Cardiac muscle cell (in vitro differentiated cells and primary cell): ENCODE data around the gene TPRG1L. TPM values are rescaled to one million over a fixed set of nuclear protein-coding genes. Genes with fewer than 3 reads are reported as not detected.
A peak's percentile ranks its signal among the peaks of the same experiment; 100 is the strongest.

Experiments
- DNase-seq, 2 donors: peaks; one replicate each; pipeline versions ENCODE4 v3.0.0 to v3.0.0-alpha.2; 2010 to 2017; ENCODE audit warnings: low read depth in 1 of 2, low spot score in 1 of 2
- H3K27ac ChIP-seq: fragments of 200-600 bp; sonication (generic); 2 replicates; pipeline ENCODE4 v1.5.1; 2016
- H3K27me3 ChIP-seq: fragments of 200-600 bp; sonication (generic); 2 replicates; pipeline ENCODE4 v1.6.0; 2016; ENCODE audit warnings: control low read depth
- H3K36me3 ChIP-seq: fragments of 200-600 bp; sonication (generic); 2 replicates; pipeline ENCODE4 v1.5.1; 2016; ENCODE audit warnings: control low read depth
- H3K4me1 ChIP-seq: fragments of 200-600 bp; sonication (generic); 2 replicates; pipeline ENCODE4 v1.8.1; 2017; ENCODE audit warnings: low read depth, mild to moderate bottlenecking, mixed run types
- H3K4me3 ChIP-seq: fragments of 200-600 bp; sonication (generic); 2 replicates; pipeline ENCODE4 v1.5.1; 2016; ENCODE audit warnings: mild to moderate bottlenecking
- H3K9me3 ChIP-seq: fragments of 200-600 bp; sonication (generic); 2 replicates; pipeline ENCODE4 v1.5.1; 2017; ENCODE audit warnings: low read depth, mild to moderate bottlenecking, control low read depth
- polyA plus RNA-seq: library from polyadenylated mRNA; unstranded; fragments of >200 nt; fragmentation: Nextera tagmentation; extraction: Ambion mirVana; gene quantifications from 2 replicates; pipeline ENCODE4 v1.2.1, GENCODE V29; 2016
- total RNA-seq: library from RNA; depleted of rRNA; stranded (reverse); fragments of >200 nt; gene quantifications from 2 replicates; pipeline ENCODE4 v1.2.3, GENCODE V29; 2016
- TF ChIP-seq, protein P1 (sequence below): IDR thresholded peaks from 2 replicates; pipeline ENCODE4 v1.5.1; 2012; ENCODE audit warnings: low read depth, mild to moderate bottlenecking, low read length

The TPRG1L gene
- total and polyA plus RNA-seq, 2 experiments from 2014 or later: 9.3 to 32.3 TPM

DNA sequence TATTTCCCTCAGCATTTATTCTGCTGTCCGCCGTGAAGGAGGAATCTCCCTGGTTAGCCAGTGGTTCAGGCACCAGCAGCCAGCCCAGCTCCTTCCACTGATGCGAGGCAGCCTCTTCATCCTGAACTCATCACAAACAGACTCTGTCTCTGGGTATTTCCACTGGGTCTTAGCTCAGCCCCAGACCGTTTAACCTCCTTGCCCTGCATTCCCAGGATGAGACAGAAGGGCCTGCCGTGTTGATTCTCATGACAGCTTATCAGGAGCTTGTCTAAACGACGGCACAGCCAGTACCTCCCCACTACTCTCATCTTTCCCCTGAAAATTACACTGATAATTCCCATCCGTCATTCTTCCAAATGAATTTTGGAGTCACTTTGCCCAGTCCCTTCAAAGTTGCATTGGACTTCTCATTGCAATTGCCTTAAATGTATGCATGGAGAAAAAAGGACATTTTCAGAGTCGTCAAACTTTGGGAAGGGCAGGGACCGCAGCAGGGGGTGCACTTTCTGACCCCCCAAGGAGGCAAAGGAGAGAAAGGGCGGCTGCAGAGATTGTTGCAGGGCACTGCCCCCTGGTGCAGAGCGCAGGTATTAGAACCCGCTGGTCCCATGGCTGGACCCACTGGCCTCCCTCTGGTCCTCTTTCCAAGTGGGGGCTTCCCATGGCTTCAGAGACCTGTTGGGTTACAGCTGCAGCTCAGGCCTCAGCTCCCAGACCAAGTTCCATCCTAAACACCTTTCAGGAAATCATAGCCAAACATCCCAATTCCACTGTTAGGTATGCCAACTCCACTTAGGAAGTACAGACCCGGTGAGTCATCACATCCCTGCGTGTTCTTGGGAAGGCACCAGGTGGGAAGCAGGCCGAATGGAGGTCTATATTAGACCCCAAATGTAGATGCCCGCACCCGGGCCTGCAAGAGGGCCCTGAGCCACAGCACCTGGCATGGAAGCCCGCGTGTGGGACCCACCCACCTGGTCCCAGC is 9.8 kb upstream of the TPRG1L start:
- Histone ChIP-seq H3K27me3 (no peaks in the 10 kb centered on the region), H3K27ac (no peak overlapping the region), H3K4me1 (peaks cover 20% of the 10 kb centered on the region), H3K36me3 (no peaks in the 10 kb centered on the region), H3K9me3 (no peaks in the 10 kb centered on the region), H3K4me3 (no peak overlapping the region)
- TF ChIP-seq, protein P1, sequence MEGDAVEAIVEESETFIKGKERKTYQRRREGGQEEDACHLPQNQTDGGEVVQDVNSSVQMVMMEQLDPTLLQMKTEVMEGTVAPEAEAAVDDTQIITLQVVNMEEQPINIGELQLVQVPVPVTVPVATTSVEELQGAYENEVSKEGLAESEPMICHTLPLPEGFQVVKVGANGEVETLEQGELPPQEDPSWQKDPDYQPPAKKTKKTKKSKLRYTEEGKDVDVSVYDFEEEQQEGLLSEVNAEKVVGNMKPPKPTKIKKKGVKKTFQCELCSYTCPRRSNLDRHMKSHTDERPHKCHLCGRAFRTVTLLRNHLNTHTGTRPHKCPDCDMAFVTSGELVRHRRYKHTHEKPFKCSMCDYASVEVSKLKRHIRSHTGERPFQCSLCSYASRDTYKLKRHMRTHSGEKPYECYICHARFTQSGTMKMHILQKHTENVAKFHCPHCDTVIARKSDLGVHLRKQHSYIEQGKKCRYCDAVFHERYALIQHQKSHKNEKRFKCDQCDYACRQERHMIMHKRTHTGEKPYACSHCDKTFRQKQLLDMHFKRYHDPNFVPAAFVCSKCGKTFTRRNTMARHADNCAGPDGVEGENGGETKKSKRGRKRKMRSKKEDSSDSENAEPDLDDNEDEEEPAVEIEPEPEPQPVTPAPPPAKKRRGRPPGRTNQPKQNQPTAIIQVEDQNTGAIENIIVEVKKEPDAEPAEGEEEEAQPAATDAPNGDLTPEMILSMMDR: peak; percentile 81
- peak in 1 of 2 donors; percentile 56 for DNase-seq

DNA sequence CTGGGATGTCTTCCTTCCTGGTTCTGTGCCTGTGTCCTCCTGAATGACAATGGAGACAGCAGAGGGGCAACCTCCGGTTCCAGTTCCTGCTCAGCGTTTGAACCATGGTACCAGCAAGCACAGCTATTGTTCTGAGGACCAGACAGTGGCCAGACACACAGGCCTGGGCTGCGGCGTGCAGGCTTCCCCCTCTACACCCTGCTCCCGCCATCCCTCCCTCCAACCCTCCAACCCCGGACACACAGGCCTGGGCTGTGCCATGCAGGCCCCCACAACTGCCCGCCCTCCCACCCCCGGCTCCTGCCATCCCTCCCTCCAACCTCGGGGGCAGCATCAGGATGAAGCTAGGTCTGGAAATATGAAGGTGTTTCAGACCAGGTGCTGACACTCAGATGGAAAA is 8.0 kb upstream of the TPRG1L start:
- TF ChIP-seq, protein P1: no peak
- H3K36me3 ChIP-seq: no peaks in the 10 kb centered on the region
- peaks cover 20% of the 10 kb centered on the region for H3K4me1 ChIP-seq
- no peak overlapping the region for H3K4me3 ChIP-seq
- DNase-seq: no peak
- no peak overlapping the region for H3K27ac ChIP-seq
- H3K9me3 ChIP-seq: no peaks in the 10 kb centered on the region
- H3K27me3 ChIP-seq: no peaks in the 10 kb centered on the region

DNA sequence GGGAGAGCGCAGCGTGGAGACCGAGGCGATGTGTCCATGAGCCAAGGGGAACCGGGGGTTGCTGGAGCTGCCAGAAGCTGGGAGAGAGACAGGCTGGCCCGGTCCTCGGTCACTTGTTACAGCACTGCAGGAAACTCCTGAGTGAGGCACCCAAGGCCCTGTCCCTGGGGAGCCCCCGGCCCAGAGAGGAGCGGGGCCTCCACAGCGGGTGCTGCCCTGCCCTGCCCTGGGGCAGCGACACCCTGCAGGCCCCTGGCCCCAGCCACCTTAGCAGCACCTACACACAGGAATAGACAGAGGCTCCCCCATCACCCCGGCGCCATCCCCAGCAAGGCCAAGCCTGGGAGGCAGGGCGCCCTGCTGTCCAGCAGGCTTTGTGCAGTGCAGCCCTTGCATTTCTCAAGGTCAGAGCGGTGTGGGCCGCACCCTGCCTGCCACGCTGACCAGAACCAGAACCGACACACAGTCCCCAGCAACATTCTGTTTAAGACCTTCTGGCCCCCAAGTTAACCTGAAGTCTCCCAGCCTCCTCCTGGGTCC is 6.9 kb upstream of the TPRG1L start:
- H3K4me1 ChIP-seq: peaks cover 19% of the 10 kb centered on the region
- DNase-seq: no peak
- no peaks in the 10 kb centered on the region for H3K27me3 ChIP-seq
- H3K36me3 ChIP-seq: no peaks in the 10 kb centered on the region
- H3K9me3 ChIP-seq: no peaks in the 10 kb centered on the region
- H3K4me3 ChIP-seq: no peak overlapping the region
- TF ChIP-seq, protein P1: no peak
- no peak overlapping the region for H3K27ac ChIP-seq

DNA sequence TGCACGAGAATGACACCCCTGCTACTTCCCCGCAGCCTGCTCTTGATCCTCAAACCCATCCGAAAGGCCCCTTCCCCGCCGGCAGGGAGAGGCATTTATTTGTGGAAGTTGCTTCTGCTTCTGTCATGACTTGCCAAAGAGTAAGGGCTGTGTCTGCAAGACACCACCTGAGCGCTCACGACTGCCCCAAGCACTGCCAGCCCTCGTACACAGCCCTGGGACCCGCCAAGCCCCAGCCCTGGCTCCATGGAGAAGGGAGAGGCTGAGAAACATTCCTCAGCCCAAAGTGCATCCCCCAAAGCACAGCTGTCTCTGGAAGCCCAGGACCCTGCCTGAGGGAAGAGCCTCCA is 6.3 kb upstream of the TPRG1L start:
- H3K9me3 ChIP-seq: no peaks in the 10 kb centered on the region
- no peak overlapping the region for H3K4me3 ChIP-seq
- peaks cover 13% of the 10 kb centered on the region for H3K4me1 ChIP-seq
- TF ChIP-seq, protein P1: no peak
- DNase-seq: no peak
- no peak overlapping the region for H3K27ac ChIP-seq
- H3K27me3 ChIP-seq: no peaks in the 10 kb centered on the region
- H3K36me3 ChIP-seq: no peaks in the 10 kb centered on the region

DNA sequence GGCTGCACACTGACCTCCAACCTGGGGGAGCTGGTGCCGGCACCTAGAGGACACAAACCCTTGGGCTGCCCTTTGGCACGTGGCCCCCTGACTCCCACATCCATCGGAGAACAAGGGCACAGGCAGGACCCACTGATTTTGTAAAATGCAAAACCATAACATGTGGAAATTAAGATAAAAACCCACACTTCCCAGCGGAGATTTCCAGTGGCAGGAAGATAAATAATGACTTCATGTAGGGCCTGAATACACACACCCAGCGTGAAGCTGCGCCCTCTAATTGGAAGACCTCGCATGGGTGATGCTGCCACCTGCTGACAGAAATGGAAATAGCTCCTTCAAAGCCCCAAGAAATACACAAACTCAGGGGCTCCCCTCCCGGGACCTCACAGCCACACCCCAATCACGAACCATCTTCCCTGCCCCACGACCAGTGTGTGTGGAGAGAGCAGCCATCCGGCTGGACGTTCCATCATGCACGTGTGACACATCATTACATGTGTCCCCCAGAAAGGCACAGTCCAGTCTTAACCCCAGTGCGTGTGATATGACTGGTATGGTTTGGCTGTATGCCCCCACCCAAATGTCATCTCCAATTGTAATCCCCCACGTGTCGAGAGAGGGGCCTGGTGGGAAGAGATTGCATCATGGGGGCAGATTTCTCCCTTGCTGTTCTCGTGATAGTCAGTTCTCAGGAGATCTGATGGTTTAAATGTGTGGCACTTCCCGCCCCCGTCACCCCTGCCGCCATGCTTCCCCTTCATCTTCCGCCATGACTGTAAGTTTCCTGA is 5.7 kb upstream of the TPRG1L start:
- H3K27me3 ChIP-seq: no peaks in the 10 kb centered on the region
- peak; percentile 82 to 83 for DNase-seq
- H3K27ac ChIP-seq: no peak overlapping the region
- no peaks in the 10 kb centered on the region for H3K9me3 ChIP-seq
- no peaks in the 10 kb centered on the region for H3K36me3 ChIP-seq
- H3K4me3 ChIP-seq: no peak overlapping the region
- peaks cover 12% of the 10 kb centered on the region for H3K4me1 ChIP-seq
- TF ChIP-seq, protein P1: peak; percentile 78
